IMR-90 (cell line): ENCODE measurements around the gene PET117. TPM values are rescaled to one million over a fixed set of nuclear protein-coding genes. Genes with fewer than 3 reads are reported as not detected.
A peak's percentile ranks its signal among the peaks of the same experiment; 100 is the strongest.

Experiments
- ATAC-seq: fragments of 200-7000 bp; cut with Tn5 transposase; 2 replicates; pipeline ENCODE4 v1.9.1; 2020; ENCODE audit warnings: low read depth, mild to moderate bottlenecking, moderate library complexity
- BruUV-seq: library from RNA; stranded (reverse); fragments of 400-500 nt; replicated peaks from 2 replicates; lab custom pipeline; 2021; lab: Mats Ljungman, UMichigan
- CTCF ChIA-PET: fragments of 300-600 bp; formaldehyde crosslinking; extraction: SDS; loops from one replicate; lab custom pipeline; 2021; ENCODE audit warnings: antibody characterized with exemption; lab: Yijun Ruan, JAX
- POLR2A ChIA-PET: fragments of 300-600 bp; sonication (Branson Sonifier 250); formaldehyde crosslinking; loops from one replicate; lab custom pipeline; 2022; ENCODE audit warnings: antibody characterized with exemption; ENCODE audit not compliant: unreplicated experiment; lab: Charles Lee
- DNase-seq: peaks from one replicate; pipeline ENCODE4 v3.0.0; 2013
- H2AFZ ChIP-seq: replicated peaks from 2 replicates; pipeline ENCODE3; 2013; ENCODE audit warnings: low read length, mild to moderate bottlenecking; ENCODE audit not compliant: poor library complexity
- H2AK5ac ChIP-seq: 2 replicates; pipeline ENCODE4 v1.6.1; 2013; ENCODE audit warnings: low read depth, low read length, inconsistent platforms
- H2AK9ac ChIP-seq: replicated peaks from 2 replicates; pipeline ENCODE3; 2013; ENCODE audit warnings: mild to moderate bottlenecking, low read depth, low read length, moderate library complexity; ENCODE audit not compliant: poor library complexity
- H2BK120ac ChIP-seq: 2 replicates; pipeline ENCODE4 v1.6.1; 2013; ENCODE audit warnings: low read depth, low read length, inconsistent platforms
- H2BK15ac ChIP-seq: 3 replicates; pipeline ENCODE4 v1.6.1; 2013; ENCODE audit warnings: low read depth, low read length, inconsistent platforms
- H2BK20ac ChIP-seq: 2 replicates; pipeline ENCODE4 v1.6.1; 2013; ENCODE audit warnings: low read depth, mild to moderate bottlenecking, inconsistent platforms, low read length, moderate library complexity
- H2BK5ac ChIP-seq: 2 replicates; pipeline ENCODE4 v1.6.1; 2013; ENCODE audit warnings: mild to moderate bottlenecking, low read depth, low read length, inconsistent platforms; ENCODE audit not compliant: poor library complexity, severe bottlenecking
- H3K14ac ChIP-seq: replicated peaks from 2 replicates; pipeline ENCODE4 v1.6.1; 2013; ENCODE audit warnings: low read depth, low read length, inconsistent platforms
- H3K18ac ChIP-seq: 2 replicates; pipeline ENCODE4 v1.6.1; 2013; ENCODE audit warnings: low read depth, low read length, control low read depth
- H3K23ac ChIP-seq: 2 replicates; pipeline ENCODE4 v1.6.1; 2013; ENCODE audit warnings: low read depth, low read length, inconsistent platforms
- H3K27ac ChIP-seq: 2 replicates; pipeline ENCODE4 v1.5.1; 2013; ENCODE audit warnings: mild to moderate bottlenecking, control low read depth, low read length; ENCODE audit not compliant: insufficient read depth
- H3K27me3 ChIP-seq: 2 replicates; pipeline ENCODE4 v1.6.1; 2013; ENCODE audit warnings: low read length; ENCODE audit not compliant: control insufficient read depth, insufficient read depth
- H3K36me3 ChIP-seq: 2 replicates; pipeline ENCODE4 v1.6.1; 2013; ENCODE audit warnings: low read length, mixed read lengths; ENCODE audit not compliant: control insufficient read depth, insufficient read depth
- H3K4ac ChIP-seq: 2 replicates; pipeline ENCODE4 v1.6.1; 2013; ENCODE audit warnings: low read depth, low read length, inconsistent platforms
- H3K4me1 ChIP-seq: 2 replicates; pipeline ENCODE4 v1.6.1; 2013; ENCODE audit warnings: low read length, mixed read lengths; ENCODE audit not compliant: control insufficient read depth, insufficient read depth
- H3K4me2 ChIP-seq: 2 replicates; pipeline ENCODE4 v1.6.1; 2013; ENCODE audit warnings: low read depth, mild to moderate bottlenecking, control low read depth, low read length, moderate library complexity
- H3K4me3 ChIP-seq: 2 replicates; pipeline ENCODE4 v1.5.1; 2013; ENCODE audit warnings: low read depth, mild to moderate bottlenecking, control low read depth, low read length, moderate library complexity; ENCODE audit not compliant: insufficient read depth
- H3K56ac ChIP-seq: 2 replicates; pipeline ENCODE4 v1.6.1; 2013; ENCODE audit warnings: low read length, inconsistent platforms; ENCODE audit not compliant: insufficient read depth; ENCODE audit errors: extremely low read depth
- H3K79me1 ChIP-seq, 2 experiments: 2 replicates each; pipeline ENCODE4 v1.6.1; 2013; ENCODE audit warnings: low read length in 2 of 2, inconsistent platforms in 1 of 2, low read depth in 1 of 2
- H3K9ac ChIP-seq: 2 replicates; pipeline ENCODE4 v1.6.1; 2013; ENCODE audit warnings: low read depth, low read length, control low read depth
- H3K9me1 ChIP-seq: 2 replicates; pipeline ENCODE4 v1.6.1; 2013; ENCODE audit warnings: low read length, inconsistent platforms; ENCODE audit not compliant: insufficient read depth
- H3K9me3 ChIP-seq: 2 replicates; pipeline ENCODE4 v1.6.1; 2013; ENCODE audit warnings: low read length; ENCODE audit not compliant: control insufficient read depth, insufficient read depth
- H4K20me1 ChIP-seq: 2 replicates; pipeline ENCODE4 v1.6.1; 2013; ENCODE audit warnings: low read length, inconsistent platforms; ENCODE audit not compliant: insufficient read depth
- H4K5ac ChIP-seq: 2 replicates; pipeline ENCODE4 v1.6.1; 2013; ENCODE audit warnings: mild to moderate bottlenecking, low read depth, low read length, control low read depth
- H4K8ac ChIP-seq, 2 experiments: 2 replicates each; pipeline ENCODE4 v1.6.1; 2013; ENCODE audit warnings: low read depth in 2 of 2, low read length in 2 of 2, control low read depth in 1 of 2, inconsistent platforms in 1 of 2
- H4K91ac ChIP-seq: 2 replicates; pipeline ENCODE4 v1.6.1; 2013; ENCODE audit warnings: low read depth, low read length, inconsistent platforms; ENCODE audit not compliant: insufficient read depth
- FOS ChIP-seq: fragments of 150-350 bp; IDR thresholded peaks from 2 replicates; pipeline ENCODE4 v1.6.1; 2016; ENCODE audit warnings: low read depth, low read length
- WGBS, 2 experiments: methylation state at CpG; one replicate each; pipeline versions ENCODE4 v1.1.5 to v1.1.7; 2013; ENCODE audit warnings: missing lambda C conversion rate in 2 of 2; ENCODE audit not compliant: insufficient read length in 1 of 2; ENCODE audit errors: extremely low coverage in 2 of 2; 5-methylcytosine and 5-hydroxymethylcytosine counted together
- dilution Hi-C: fragments of 300-500 bp; cut with HindIII; formaldehyde crosslinking; loops from one replicate; pipeline ENCODE4 v1.14.3; 2018; ENCODE audit warnings: low sequenced_read_pairs; ENCODE audit not compliant: unreplicated experiment
- in situ Hi-C: fragments of 300-500 bp; cut with MboI; formaldehyde crosslinking; loops from 3 replicates; pipeline ENCODE4 v1.14.3; 2019; ENCODE audit warnings: low sequenced_read_pairs, inconsistent platforms, mixed read lengths
- intact Hi-C: fragments of 100-400 bp; cut with micrococcal nuclease; formaldehyde crosslinking; loops from 2 replicates; pipeline ENCODE4 v1.10.0; 2022
- polyA plus RNA-seq, 3 experiments: library from polyadenylated mRNA; depleted of rRNA; stranded (reverse); fragments of >200 nt; gene quantifications; 2 replicates each; pipeline ENCODE4 v1.2.3, GENCODE V29; 2012; ENCODE audit warnings: low replicate concordance in 1 of 3
- total RNA-seq: library from RNA; depleted of rRNA; stranded (reverse); fragments of >200 nt; gene quantifications from 2 replicates; pipeline ENCODE4 v1.2.3, GENCODE V29; 2012
- TF ChIP-seq, protein P1 (sequence below): conservative IDR thresholded peaks from 2 replicates; pipeline ENCODE4 v1.5.1; 2012; ENCODE audit warnings: mild to moderate bottlenecking, low read depth, low read length, improper control_type of control experiment
- TF ChIP-seq, protein P2 (sequence below): fragments of 150-350 bp; IDR thresholded peaks from 2 replicates; pipeline ENCODE4 v1.6.1; 2016; ENCODE audit warnings: low read depth, mild to moderate bottlenecking, low read length, moderate library complexity, borderline replicate concordance

The PET117 gene
- total and polyA plus RNA-seq, 2 of the 4 experiments (the other 2 are of a cell fraction), result 3.9 to 8.3 TPM

DNA sequence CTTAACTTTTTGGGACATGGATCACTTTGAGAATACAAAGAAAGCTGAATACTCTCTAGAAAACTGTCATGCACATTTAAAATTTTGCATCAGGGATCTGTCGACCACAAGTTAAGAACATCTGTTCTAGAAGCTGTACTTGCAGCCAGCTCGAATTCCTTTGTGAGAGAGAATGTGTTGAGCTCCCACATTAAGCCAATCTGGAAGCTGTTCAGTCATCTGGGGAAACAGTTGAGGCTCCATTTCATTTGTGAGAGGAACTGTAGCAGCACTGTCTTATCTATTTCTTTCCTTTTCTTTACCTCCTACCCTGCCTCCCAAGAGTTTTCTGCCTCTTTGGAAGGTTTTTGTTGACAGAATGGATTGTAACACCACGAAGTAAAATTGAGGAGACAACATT, 50.8 kb downstream of the PET117 start:
- Histone ChIP-seq H4K8ac (no peak overlapping the region), H3K14ac (no peak overlapping the region), H3K56ac (no peak overlapping the region), H3K27ac (no peak overlapping the region), H2AK5ac (no peak overlapping the region), H3K4me1 (no peaks in the 10 kb centered on the region), H3K36me3 (peaks cover 21% of the 10 kb centered on the region), H3K4ac (no peak overlapping the region), H3K27me3 (no peaks in the 10 kb centered on the region), H2BK20ac (no peak overlapping the region), H4K20me1 (no peaks in the 10 kb centered on the region), H3K18ac (no peak overlapping the region), H3K9me1 (peaks cover 2% of the 10 kb centered on the region; the same call in 1 of the 2 replicates), H2AFZ (no peak overlapping the region), H3K9ac (no peak overlapping the region), H3K79me1 (no peaks in the 10 kb centered on the region), H3K4me2 (no peak overlapping the region), H3K4me3 (no peak overlapping the region), H2BK15ac (no peak overlapping the region), H2AK9ac (no peak overlapping the region), H3K23ac (no peak overlapping the region), H2BK120ac (no peak overlapping the region), H2BK5ac (no peak overlapping the region), H3K9me3 (no peaks in the 10 kb centered on the region), H4K5ac (no peak overlapping the region), H4K91ac (no peak overlapping the region)
- no TSS peak for BruUV-seq
- dilution Hi-C loops (no loop called here), in situ Hi-C loops (no loop called here), intact Hi-C loops (no loop called here)
- DNase-seq (peak; percentile 5), ATAC-seq (no peak; the same call in 1 of the 2 replicates)
- 40% methylated on average over 1 of the region's 3 CpGs; no CpG with 5 or more reads in 1 of the 2 experiments for WGBS, 2 experiments
- POLR2A ChIA-PET, result no interaction called here
- TF ChIP-seq, protein P1, sequence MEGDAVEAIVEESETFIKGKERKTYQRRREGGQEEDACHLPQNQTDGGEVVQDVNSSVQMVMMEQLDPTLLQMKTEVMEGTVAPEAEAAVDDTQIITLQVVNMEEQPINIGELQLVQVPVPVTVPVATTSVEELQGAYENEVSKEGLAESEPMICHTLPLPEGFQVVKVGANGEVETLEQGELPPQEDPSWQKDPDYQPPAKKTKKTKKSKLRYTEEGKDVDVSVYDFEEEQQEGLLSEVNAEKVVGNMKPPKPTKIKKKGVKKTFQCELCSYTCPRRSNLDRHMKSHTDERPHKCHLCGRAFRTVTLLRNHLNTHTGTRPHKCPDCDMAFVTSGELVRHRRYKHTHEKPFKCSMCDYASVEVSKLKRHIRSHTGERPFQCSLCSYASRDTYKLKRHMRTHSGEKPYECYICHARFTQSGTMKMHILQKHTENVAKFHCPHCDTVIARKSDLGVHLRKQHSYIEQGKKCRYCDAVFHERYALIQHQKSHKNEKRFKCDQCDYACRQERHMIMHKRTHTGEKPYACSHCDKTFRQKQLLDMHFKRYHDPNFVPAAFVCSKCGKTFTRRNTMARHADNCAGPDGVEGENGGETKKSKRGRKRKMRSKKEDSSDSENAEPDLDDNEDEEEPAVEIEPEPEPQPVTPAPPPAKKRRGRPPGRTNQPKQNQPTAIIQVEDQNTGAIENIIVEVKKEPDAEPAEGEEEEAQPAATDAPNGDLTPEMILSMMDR, result no peak
- TF ChIP-seq, protein P2, sequence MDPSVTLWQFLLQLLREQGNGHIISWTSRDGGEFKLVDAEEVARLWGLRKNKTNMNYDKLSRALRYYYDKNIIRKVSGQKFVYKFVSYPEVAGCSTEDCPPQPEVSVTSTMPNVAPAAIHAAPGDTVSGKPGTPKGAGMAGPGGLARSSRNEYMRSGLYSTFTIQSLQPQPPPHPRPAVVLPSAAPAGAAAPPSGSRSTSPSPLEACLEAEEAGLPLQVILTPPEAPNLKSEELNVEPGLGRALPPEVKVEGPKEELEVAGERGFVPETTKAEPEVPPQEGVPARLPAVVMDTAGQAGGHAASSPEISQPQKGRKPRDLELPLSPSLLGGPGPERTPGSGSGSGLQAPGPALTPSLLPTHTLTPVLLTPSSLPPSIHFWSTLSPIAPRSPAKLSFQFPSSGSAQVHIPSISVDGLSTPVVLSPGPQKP, result no peak
- no peak for TF ChIP-seq FOS
- CTCF ChIA-PET, result no interaction called here
